ENCODE data around the gene NLRP1. TPM values are rescaled to one million over a fixed set of nuclear protein-coding genes. Genes with fewer than 3 reads are reported as not detected.

The NLRP1 gene
- total RNA-seq, 1 donor from 2014 or later: 29.3 TPM

- H3K27ac ChIP-seq: no peak overlapping the region
- H3K27me3 Mint-ChIP-seq (ENCODE audit: insufficient read depth, low read depth): no peaks in the 10 kb centered on the region
- no peaks in the 10 kb centered on the region for H3K36me3 Mint-ChIP-seq
- H3K4me1 ChIP-seq: peaks cover 4% of the 10 kb centered on the region
- H3K4me1 Mint-ChIP-seq: no peaks in the 10 kb centered on the region
- no peaks in the 10 kb centered on the region for H3K9me3 ChIP-seq (ENCODE audit: low read depth)
- H3K36me3 ChIP-seq: no peaks in the 10 kb centered on the region
- no peak for DNase-seq (ENCODE audit: low spot score)
- no peaks in the 10 kb centered on the region for H3K79me2 ChIP-seq (ENCODE audit: low read depth)
- H4K20me1 ChIP-seq (ENCODE audit: low read depth): no peaks in the 10 kb centered on the region
- no peaks in the 10 kb centered on the region for H3K9me3 Mint-ChIP-seq
- no peaks in the 10 kb centered on the region for H3K27me3 ChIP-seq
- H3F3A ChIP-seq (ENCODE audit: low read depth): no peaks in the 10 kb centered on the region
- H3K9ac ChIP-seq: no peak overlapping the region
- no peak overlapping the region for H3K27ac Mint-ChIP-seq
- H3K4me3 Mint-ChIP-seq: no peak overlapping the region
- H2AFZ ChIP-seq (replicated peaks): no peak overlapping the region
- no peak overlapping the region for H3K4me3 ChIP-seq
- H3K4me2 ChIP-seq: no peak overlapping the region
- TF ChIP-seq CTCF (IDR thresholded peaks at IDR 0.05): no peak
- TF ChIP-seq EZH2 (IDR thresholded peaks at IDR 0.05): no peak
- TF ChIP-seq EZH2phosphoT487 (IDR thresholded peaks at IDR 0.05): no peak
These were observed 44.8 kb upstream of the NLRP1 start for GRCh38 chr17:5629128-5629527.

GRCh38 chr17:5628262-5628661 is 44.0 kb upstream of the NLRP1 start:
- Mint-ChIP-seq H3K27ac (no peak overlapping the region), H3K27me3 (ENCODE audit: insufficient read depth, low read depth) (no peaks in the 10 kb centered on the region), H3K36me3 (no peaks in the 10 kb centered on the region), H3K9me3 (no peaks in the 10 kb centered on the region), H3K4me3 (no peak overlapping the region), H3K4me1 (no peaks in the 10 kb centered on the region)
- no peak overlapping the region for H3K27ac ChIP-seq
- no peak for DNase-seq (ENCODE audit: low spot score)
- H3K4me2 ChIP-seq: no peak overlapping the region
- no peaks in the 10 kb centered on the region for H3K79me2 ChIP-seq (ENCODE audit: low read depth)
- no peaks in the 10 kb centered on the region for H3K9me3 ChIP-seq (ENCODE audit: low read depth)
- H3K27me3 ChIP-seq: no peaks in the 10 kb centered on the region
- no peak overlapping the region for H3K4me3 ChIP-seq
- H3K4me1 ChIP-seq: peaks cover 7% of the 10 kb centered on the region
- no peaks in the 10 kb centered on the region for H4K20me1 ChIP-seq (ENCODE audit: low read depth)
- no peaks in the 10 kb centered on the region for H3F3A ChIP-seq (ENCODE audit: low read depth)
- no peak overlapping the region for H2AFZ ChIP-seq (replicated peaks)
- TF ChIP-seq EZH2 (IDR thresholded peaks at IDR 0.05) (no peak), EZH2phosphoT487 (IDR thresholded peaks at IDR 0.05) (no peak), CTCF (IDR thresholded peaks at IDR 0.05) (no peak)
- H3K9ac ChIP-seq: no peak overlapping the region
- H3K36me3 ChIP-seq: no peaks in the 10 kb centered on the region

GRCh38 chr17:5624211-5624610 is 39.9 kb upstream of the NLRP1 start:
- Histone ChIP-seq H2AFZ (replicated peaks) (no peak overlapping the region), H3K27ac (no peak overlapping the region), H3K27me3 (no peaks in the 10 kb centered on the region), H3K79me2 (ENCODE audit: low read depth) (no peaks in the 10 kb centered on the region), H3K4me1 (peaks cover 7% of the 10 kb centered on the region), H3K4me3 (no peak overlapping the region), H4K20me1 (ENCODE audit: low read depth) (no peaks in the 10 kb centered on the region), H3K9me3 (ENCODE audit: low read depth) (no peaks in the 10 kb centered on the region), H3K36me3 (no peaks in the 10 kb centered on the region), H3K4me2 (no peak overlapping the region), H3K9ac (no peak overlapping the region), H3F3A (ENCODE audit: low read depth) (no peaks in the 10 kb centered on the region)
- H3K4me3 Mint-ChIP-seq: no peak overlapping the region
- H3K4me1 Mint-ChIP-seq: no peaks in the 10 kb centered on the region
- no peaks in the 10 kb centered on the region for H3K9me3 Mint-ChIP-seq
- no peak overlapping the region for H3K27ac Mint-ChIP-seq
- H3K36me3 Mint-ChIP-seq: no peaks in the 10 kb centered on the region
- peaks cover 2% of the 10 kb centered on the region for H3K27me3 Mint-ChIP-seq (ENCODE audit: insufficient read depth, low read depth)
- DNase-seq (ENCODE audit: low spot score): no peak
- no peak for TF ChIP-seq EZH2phosphoT487 (IDR thresholded peaks at IDR 0.05)
- no peak for TF ChIP-seq EZH2 (IDR thresholded peaks at IDR 0.05)
- TF ChIP-seq CTCF (IDR thresholded peaks at IDR 0.05): no peak

Measured in neural progenitor cell (in vitro differentiated cells).